ENCODE data around the gene SORCS1. TPM values are rescaled to one million over a fixed set of nuclear protein-coding genes. Genes with fewer than 3 reads are reported as not detected.

The SORCS1 gene
- total RNA-seq, 6 experiments from 2014 or later: 0.09 to 0.14 (median 0.10) TPM; not detected in 3

DNA sequence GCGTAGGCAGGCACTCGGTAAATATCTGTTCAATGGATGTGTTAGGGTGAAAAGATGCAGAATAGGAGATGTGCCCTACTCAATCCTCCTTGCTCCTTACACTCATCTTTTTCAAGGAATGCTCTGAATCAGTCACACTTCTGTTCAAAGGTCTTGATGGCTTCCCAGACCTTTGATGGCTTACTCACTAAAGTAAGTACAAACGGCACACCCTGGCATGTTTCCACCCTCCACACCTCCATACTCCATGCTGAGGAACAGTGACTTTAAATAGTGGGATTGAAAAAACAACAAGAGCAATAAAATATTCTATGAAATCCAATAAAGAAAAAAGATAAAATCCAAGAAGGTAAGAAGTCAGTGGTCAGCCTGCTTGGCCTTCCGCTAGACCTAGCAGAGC lies 569.2 kb downstream of the SORCS1 start:
- TF ChIP-seq, protein P1, sequence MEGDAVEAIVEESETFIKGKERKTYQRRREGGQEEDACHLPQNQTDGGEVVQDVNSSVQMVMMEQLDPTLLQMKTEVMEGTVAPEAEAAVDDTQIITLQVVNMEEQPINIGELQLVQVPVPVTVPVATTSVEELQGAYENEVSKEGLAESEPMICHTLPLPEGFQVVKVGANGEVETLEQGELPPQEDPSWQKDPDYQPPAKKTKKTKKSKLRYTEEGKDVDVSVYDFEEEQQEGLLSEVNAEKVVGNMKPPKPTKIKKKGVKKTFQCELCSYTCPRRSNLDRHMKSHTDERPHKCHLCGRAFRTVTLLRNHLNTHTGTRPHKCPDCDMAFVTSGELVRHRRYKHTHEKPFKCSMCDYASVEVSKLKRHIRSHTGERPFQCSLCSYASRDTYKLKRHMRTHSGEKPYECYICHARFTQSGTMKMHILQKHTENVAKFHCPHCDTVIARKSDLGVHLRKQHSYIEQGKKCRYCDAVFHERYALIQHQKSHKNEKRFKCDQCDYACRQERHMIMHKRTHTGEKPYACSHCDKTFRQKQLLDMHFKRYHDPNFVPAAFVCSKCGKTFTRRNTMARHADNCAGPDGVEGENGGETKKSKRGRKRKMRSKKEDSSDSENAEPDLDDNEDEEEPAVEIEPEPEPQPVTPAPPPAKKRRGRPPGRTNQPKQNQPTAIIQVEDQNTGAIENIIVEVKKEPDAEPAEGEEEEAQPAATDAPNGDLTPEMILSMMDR (IDR thresholded peaks at IDR 0.05): no peak
- Mint-ChIP-seq H3K4me3 (no peak overlapping the region), H3K36me3 (ENCODE audit: low read depth) (no peaks in the 10 kb centered on the region), H3K27ac (no peak overlapping the region), H3K27me3 (ENCODE audit: insufficient read depth) (peaks cover 2% of the 10 kb centered on the region; the same call in 1 of the 2 replicates), H3K9me3 (no peaks in the 10 kb centered on the region), H3K4me1 (ENCODE audit: low read depth) (no peaks in the 10 kb centered on the region; the same call in 1 of the 2 replicates)
- no peak for DNase-seq

DNA sequence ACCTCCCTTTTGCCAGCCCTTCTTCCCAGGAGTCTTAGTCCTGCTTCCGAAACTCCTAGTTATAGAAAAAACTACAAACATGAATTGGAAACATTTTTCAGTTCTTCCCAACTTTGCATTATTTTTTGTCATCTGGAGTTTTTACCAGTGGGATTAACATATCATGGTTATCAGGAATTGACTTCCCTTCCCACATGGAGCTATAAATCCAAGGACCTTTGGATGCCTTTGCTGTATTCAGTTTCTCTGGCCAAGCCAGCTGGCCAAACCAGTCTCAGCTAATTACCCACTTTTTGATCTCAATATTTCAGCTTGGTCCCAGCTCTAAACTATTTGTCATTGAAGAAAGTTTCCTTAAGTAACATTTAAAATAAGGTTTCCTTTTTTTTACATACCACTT lies 570.6 kb downstream of the SORCS1 start:
- TF ChIP-seq, protein P1 (IDR thresholded peaks at IDR 0.05): no peak
- no peaks in the 10 kb centered on the region for H3K36me3 Mint-ChIP-seq (ENCODE audit: low read depth)

DNA sequence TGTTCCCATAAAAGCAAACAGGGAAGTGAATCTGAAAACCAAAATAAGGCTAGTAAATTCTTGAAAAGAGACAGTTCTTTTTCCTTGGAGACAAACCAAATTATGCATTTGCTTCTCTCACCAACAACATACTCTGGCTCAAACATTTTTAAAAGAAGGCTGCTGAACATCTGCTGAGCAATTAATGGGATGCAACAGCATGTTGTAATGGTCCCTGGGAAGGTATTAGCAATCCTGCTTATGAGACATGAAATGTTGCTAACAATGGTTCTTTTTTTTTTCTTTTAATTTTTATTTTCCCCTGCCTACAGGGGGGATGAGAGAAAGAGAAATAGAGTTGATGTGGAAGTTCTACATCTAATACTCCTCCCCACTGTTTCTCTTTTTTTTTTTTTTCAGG lies 572.1 kb downstream of the SORCS1 start:
- H3K4me1 Mint-ChIP-seq (ENCODE audit: low read depth): no peaks in the 10 kb centered on the region; the same call in 1 of the 2 replicates
- peaks cover 4% of the 10 kb centered on the region; the same call in 1 of the 2 replicates for H3K27me3 Mint-ChIP-seq (ENCODE audit: insufficient read depth)
- no peak overlapping the region for H3K4me3 Mint-ChIP-seq
- H3K27ac Mint-ChIP-seq: no peak overlapping the region
- no peak for DNase-seq
- H3K36me3 Mint-ChIP-seq (ENCODE audit: low read depth): no peaks in the 10 kb centered on the region
- no peaks in the 10 kb centered on the region for H3K9me3 Mint-ChIP-seq
- TF ChIP-seq, protein P1 (IDR thresholded peaks at IDR 0.05): no peak

More for the DNA sequence above, 570.6 kb downstream of the SORCS1 start:
- H3K4me3 Mint-ChIP-seq: no peak overlapping the region
- H3K9me3 Mint-ChIP-seq: no peaks in the 10 kb centered on the region
- no peaks in the 10 kb centered on the region; the same call in 1 of the 2 replicates for H3K4me1 Mint-ChIP-seq (ENCODE audit: low read depth)
- no peak overlapping the region for H3K27ac Mint-ChIP-seq
- peaks cover 4% of the 10 kb centered on the region; the same call in 1 of the 2 replicates for H3K27me3 Mint-ChIP-seq (ENCODE audit: insufficient read depth)
- no peak for DNase-seq

DNA sequence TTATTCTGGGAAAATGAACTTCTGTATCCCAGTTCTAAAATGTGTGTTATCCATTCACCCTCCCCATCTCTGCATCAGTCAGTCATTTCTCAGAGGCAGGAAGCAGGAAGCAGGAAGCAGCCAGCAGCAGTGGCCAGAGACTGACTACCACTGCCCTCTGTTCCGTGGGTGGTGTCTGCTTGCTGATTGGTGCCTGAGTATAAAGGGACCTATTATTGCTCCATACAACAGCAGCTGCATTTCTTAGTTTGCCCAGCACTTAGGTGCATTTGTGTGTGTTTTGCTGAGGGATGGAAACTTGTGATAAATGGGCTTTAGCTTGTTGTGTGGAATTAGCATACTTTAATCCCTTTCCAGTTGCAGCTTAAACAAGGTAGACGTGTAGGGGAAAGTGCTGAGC lies 582.2 kb downstream of the SORCS1 start:
- TF ChIP-seq, protein P1 (IDR thresholded peaks at IDR 0.05): no peak
- no peaks in the 10 kb centered on the region; the same call in 1 of the 2 replicates for H3K27me3 Mint-ChIP-seq (ENCODE audit: insufficient read depth)
- H3K4me1 Mint-ChIP-seq (ENCODE audit: low read depth): peaks cover 12% of the 10 kb centered on the region
- H3K4me3 Mint-ChIP-seq: peak overlapping the region; percentile 45; the same call in 1 of the 2 replicates
- H3K9me3 Mint-ChIP-seq: no peaks in the 10 kb centered on the region
- H3K27ac Mint-ChIP-seq: no peak overlapping the region
- DNase-seq: peak; percentile 11
- no peaks in the 10 kb centered on the region; the same call in 1 of the 2 replicates for H3K36me3 Mint-ChIP-seq (ENCODE audit: low read depth)

DNA sequence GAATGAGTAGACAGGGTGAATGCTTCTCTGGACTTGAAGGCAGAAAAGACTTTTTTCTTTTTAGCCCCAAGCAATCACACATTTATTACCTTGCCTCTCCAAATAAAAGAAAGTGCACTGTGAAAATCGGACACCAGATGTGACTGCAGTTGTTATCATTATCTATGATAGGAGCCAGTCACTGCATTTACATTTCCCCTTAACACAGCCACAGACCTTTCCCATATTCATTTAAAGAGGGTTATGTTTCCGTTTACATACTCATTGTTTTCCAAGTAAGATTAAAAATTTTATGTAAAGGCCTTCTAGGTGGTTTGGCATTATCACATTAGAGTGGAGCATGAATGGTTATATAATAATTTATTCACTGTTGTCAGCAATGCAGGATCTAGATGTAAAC lies 586.8 kb downstream of the SORCS1 start:
- Mint-ChIP-seq H3K4me1 (ENCODE audit: low read depth) (peaks cover 25% of the 10 kb centered on the region), H3K9me3 (no peaks in the 10 kb centered on the region), H3K4me3 (no peak overlapping the region), H3K27ac (no peak overlapping the region), H3K27me3 (ENCODE audit: insufficient read depth) (peaks cover 2% of the 10 kb centered on the region), H3K36me3 (ENCODE audit: low read depth) (no peaks in the 10 kb centered on the region)
- TF ChIP-seq, protein P1 (IDR thresholded peaks at IDR 0.05): no peak
- DNase-seq: no peak
